ENCODE measurements around the gene RB1. TPM values are rescaled to one million over a fixed set of nuclear protein-coding genes. Genes with fewer than 3 reads are reported as not detected.

The RB1 gene
- total RNA-seq, 4 donors from 2014 or later: 18.2 to 79.2 (median 22.7) TPM

DNA sequence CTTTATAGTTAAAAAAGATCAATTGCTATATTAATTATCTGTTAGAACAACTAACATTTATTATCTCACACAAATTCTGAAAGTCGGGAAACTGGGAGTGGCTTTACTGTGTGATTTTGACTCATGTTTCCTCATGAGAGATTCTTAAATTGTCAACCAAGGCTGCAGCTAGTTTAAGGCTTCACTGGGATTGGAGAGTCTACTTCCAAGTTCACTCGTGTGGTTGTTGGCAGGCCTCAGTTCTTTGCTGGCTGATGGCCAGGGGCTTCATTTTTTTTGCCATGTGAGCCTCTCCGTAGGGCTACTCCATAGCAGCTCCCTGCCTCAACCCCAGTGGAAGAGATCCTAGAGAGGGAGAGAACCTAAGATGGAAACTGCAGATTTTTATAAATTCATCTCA lies 133.8 kb downstream of the RB1 start:
- H3K9me3 ChIP-seq: no peaks in the 10 kb centered on the region
- no peaks in the 10 kb centered on the region for H3K4me1 ChIP-seq
- H3K36me3 ChIP-seq: no peaks in the 10 kb centered on the region
- H3K4me3 ChIP-seq: no peak overlapping the region
- no peak overlapping the region for H3K27ac ChIP-seq
- H3K27me3 ChIP-seq: no peaks in the 10 kb centered on the region
- no peak for DNase-seq
- no peak for TF ChIP-seq CTCF (IDR thresholded peaks at IDR 0.05)
- no peak for TF ChIP-seq POLR2A (IDR thresholded peaks at IDR 0.05)

DNA sequence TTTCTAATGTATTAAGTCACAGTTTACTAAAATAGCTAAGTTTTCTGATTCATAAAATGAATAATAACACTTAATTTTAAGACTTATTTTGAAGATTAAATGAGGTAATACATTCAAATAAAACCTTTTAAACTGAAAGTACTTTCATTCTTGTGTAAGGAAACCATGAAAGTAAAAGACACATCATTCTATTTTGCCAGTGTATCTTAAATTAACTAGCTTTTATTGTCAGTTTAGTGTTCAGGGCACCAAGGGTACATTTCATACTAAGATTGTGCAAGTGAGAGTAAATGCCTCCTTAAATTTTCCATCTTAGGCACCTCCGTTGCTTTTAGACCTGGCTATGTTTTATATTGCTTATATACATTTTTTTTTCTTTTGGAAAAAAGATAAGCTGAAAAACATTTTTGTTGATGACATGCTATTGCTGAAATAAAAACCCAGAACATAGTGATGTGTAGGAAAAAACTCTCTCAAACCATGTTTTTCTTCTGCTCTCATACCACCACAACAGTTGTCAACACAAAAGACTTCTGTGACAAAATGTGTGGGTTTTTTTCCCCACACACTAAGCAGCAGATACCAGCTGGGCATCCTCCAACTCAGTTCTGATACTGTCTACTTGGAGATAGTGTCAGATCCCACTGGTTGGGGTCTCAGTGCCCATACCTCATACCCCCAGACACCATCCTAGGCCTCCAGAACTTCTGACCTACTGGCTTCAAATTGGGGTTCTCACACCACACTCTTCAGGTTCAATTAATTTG lies 140.1 kb downstream of the RB1 start:
- no peak for DNase-seq
- H3K4me3 ChIP-seq: no peak overlapping the region
- H3K9me3 ChIP-seq: no peaks in the 10 kb centered on the region
- no peak overlapping the region for H3K27ac ChIP-seq
- H3K4me1 ChIP-seq: no peaks in the 10 kb centered on the region
- no peak for TF ChIP-seq POLR2A (IDR thresholded peaks at IDR 0.05)
- no peak for TF ChIP-seq CTCF (IDR thresholded peaks at IDR 0.05)
- no peaks in the 10 kb centered on the region for H3K27me3 ChIP-seq
- peaks cover 0 to 4% (median 0%) of the 10 kb centered on the region in 3 donors for H3K36me3 ChIP-seq

DNA sequence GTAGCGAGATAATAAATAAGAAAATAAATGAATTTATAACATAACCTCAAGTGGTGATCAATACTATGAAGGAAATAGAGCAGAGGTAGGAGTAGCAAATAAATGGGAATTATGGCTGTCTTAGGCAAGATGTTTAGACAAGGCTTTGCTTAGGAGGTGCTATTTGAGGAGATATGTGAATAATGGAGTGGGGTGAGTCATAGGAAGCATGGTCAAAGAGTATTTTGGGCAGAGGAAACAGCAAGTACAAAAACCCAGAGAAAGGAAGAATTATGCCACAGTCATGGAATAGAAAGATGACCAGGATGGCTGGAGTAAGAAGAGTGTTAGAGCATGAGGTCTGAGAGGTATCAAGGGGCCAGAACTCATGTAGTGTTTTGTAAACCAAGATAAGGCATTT lies 142.9 kb downstream of the RB1 start:
- H3K9me3 ChIP-seq: no peaks in the 10 kb centered on the region
- no peaks in the 10 kb centered on the region for H3K4me1 ChIP-seq
- no peak overlapping the region for H3K27ac ChIP-seq
- TF ChIP-seq CTCF (IDR thresholded peaks at IDR 0.05): no peak
- no peak for TF ChIP-seq POLR2A (IDR thresholded peaks at IDR 0.05)
- H3K4me3 ChIP-seq: no peak overlapping the region
- H3K36me3 ChIP-seq: peaks cover 0 to 4% (median 0%) of the 10 kb centered on the region in 3 donors
- H3K27me3 ChIP-seq: no peaks in the 10 kb centered on the region
- DNase-seq: no peak

GRCh38 chr13:48448285-48448958 lies 144.9 kb downstream of the RB1 start:
- no peaks in the 10 kb centered on the region for H3K4me1 ChIP-seq
- H3K4me3 ChIP-seq: no peak overlapping the region
- no peaks in the 10 kb centered on the region for H3K9me3 ChIP-seq
- no peaks in the 10 kb centered on the region for H3K27me3 ChIP-seq
- DNase-seq: no peak
- no peak for TF ChIP-seq POLR2A (IDR thresholded peaks at IDR 0.05)
- TF ChIP-seq CTCF (IDR thresholded peaks at IDR 0.05): no peak
- peak overlapping the region in 1 of 4 donors; percentile 4 for H3K27ac ChIP-seq
- H3K36me3 ChIP-seq: peaks cover 0 to 4% (median 0%) of the 10 kb centered on the region in 3 donors

GRCh38 chr13:48448959-48449614 lies 145.5 kb downstream of the RB1 start:
- Histone ChIP-seq H3K27ac (no peak overlapping the region), H3K4me3 (no peak overlapping the region), H3K9me3 (no peaks in the 10 kb centered on the region), H3K36me3 (peaks cover 0 to 7% (median 0%) of the 10 kb centered on the region in 3 donors), H3K27me3 (no peaks in the 10 kb centered on the region), H3K4me1 (no peaks in the 10 kb centered on the region)
- DNase-seq: no peak
- TF ChIP-seq CTCF (IDR thresholded peaks at IDR 0.05): no peak
- no peak for TF ChIP-seq POLR2A (IDR thresholded peaks at IDR 0.05)

Measured in Peyer's patch (tissue), 4 donors.